Large intestine (tissue), 3 donors: ENCODE measurements around the gene PAX5. TPM values are rescaled to one million over a fixed set of nuclear protein-coding genes. Genes with fewer than 3 reads are reported as not detected.
A peak's percentile ranks its signal among the peaks of the same experiment; 100 is the strongest.

Experiments used
- DNase-seq, 2 donors: peaks; one replicate each; pipeline versions ENCODE4 v3.0.0 to v3.0.0-alpha.2; 2013
- H3K27ac ChIP-seq: one replicate; pipeline ENCODE4 v1.5.1; 2013; ENCODE audit warnings: low read length
- H3K27me3 ChIP-seq: 2 replicates; pipeline ENCODE4 v1.6.1; 2013; ENCODE audit warnings: low read length; ENCODE audit not compliant: control insufficient read depth, insufficient read depth
- H3K36me3 ChIP-seq: 2 replicates; pipeline ENCODE4 v1.6.1; 2013; ENCODE audit warnings: low read length; ENCODE audit not compliant: control insufficient read depth, insufficient read depth
- H3K4me1 ChIP-seq: one replicate; pipeline ENCODE4 v1.6.1; 2013; ENCODE audit warnings: low read length; ENCODE audit not compliant: control insufficient read depth, insufficient read depth
- H3K4me3 ChIP-seq: one replicate; pipeline ENCODE4 v1.5.1; 2013; ENCODE audit warnings: low read length
- H3K9me3 ChIP-seq: one replicate; pipeline ENCODE4 v1.6.1; 2013; ENCODE audit warnings: mild to moderate bottlenecking, low read depth, low read length, moderate library complexity; ENCODE audit not compliant: control insufficient read depth
- WGBS: methylation state at CpG from one replicate; pipeline ENCODE4 v1.1.5; 2013; ENCODE audit warnings: low lambda C conversion rate; ENCODE audit not compliant: insufficient coverage; 5-methylcytosine and 5-hydroxymethylcytosine counted together
- polyA plus RNA-seq: library from polyadenylated mRNA; unstranded; fragments of 120-200 nt; gene quantifications from one replicate; pipeline ENCODE4 v1.2.1, GENCODE V29; 2013

The PAX5 gene
- polyA plus RNA-seq, 1 donor, result 0.06 TPM

DNA sequence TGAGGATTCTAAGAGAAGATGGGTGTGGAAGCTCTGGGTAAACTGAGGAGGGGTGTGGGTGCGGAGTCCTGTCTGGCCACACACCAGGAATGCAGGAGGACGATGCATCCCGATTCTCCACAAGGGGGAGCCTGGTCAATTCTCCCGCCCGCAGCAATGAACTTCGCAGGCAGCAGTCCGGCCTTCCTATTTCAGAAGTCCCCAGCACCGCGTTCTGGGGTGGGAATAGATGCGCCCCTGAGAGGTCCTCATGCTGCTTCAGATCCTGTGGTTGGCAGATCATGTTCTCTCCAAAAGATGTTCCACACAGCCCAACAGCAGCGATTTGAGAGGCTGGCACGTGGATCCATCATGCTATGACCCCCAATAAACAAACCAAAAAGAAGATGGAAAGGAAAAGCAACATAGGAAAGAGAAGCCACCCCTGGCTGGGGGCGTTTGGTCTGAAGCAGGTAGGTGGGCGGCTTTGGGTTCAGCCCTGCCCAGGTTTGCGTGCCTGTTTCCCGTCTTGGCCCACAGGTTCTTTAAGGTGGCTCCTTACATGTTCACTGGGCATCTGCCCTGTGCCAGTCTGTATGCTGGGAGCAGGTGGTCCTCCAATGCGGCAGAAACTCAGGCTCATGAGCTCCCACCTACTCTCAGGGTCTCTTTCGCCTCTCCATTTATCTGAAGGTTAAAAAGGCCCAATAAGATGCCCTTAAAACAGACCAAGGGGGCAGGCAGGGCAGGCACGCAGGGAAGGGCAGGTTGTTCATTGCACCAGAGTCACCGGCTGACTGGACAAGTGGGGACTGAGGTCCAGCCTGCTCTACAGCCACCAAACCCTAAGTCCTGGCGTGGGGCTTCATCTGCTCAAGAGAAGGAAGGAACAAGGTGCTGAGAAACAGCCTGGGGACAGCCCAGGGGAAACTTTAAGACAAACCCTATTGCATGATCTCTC is 171.6 kb downstream of the PAX5 start:
- no peaks in the 10 kb centered on the region for H3K36me3 ChIP-seq
- no peaks in the 10 kb centered on the region for H3K9me3 ChIP-seq
- H3K4me3 ChIP-seq, result no peak overlapping the region
- H3K27ac ChIP-seq, result no peak overlapping the region
- H3K27me3 ChIP-seq, result peaks cover 85% of the 10 kb centered on the region
- H3K4me1 ChIP-seq, result peaks cover 3% of the 10 kb centered on the region
- WGBS, result no CpG with 5 or more reads among the region's 21 CpGs
- DNase-seq, result peak in 1 of 2 donors; percentile 27

DNA sequence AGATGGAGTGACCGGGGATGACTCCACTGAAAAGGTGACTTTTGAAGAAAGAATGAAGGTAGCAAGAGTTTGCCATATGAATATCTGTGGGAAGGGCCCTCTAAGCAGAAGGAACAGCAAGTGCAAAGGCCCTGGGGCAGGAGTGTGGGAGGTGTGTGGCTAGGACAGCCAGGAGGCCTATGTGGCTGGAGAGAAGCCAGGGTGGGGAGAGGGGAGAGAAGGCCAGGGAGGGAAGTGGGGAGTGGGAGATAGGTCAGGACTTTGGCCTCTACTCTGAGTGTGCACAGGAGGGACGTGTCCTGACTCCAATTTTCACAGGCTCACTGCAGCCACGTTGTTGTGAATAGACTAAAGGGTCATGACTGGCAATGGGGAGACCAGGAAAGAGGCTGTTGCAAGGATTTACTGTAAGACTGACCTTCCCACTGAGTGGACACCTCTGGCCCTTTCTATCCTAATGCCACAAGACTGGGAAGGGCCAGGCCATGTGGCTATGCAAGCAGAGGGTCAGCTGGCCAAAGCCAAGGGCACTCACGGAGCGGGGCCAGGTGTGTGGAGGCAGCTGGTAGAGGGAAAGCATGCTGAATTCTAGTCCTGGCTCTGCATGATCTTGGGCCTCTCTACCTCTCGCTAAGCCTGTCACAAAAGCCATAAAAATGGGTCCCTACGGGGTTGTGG is 172.4 kb downstream of the PAX5 start:
- Histone ChIP-seq H3K27me3 (peaks cover 85% of the 10 kb centered on the region), H3K9me3 (no peaks in the 10 kb centered on the region), H3K36me3 (no peaks in the 10 kb centered on the region), H3K27ac (no peak overlapping the region), H3K4me3 (no peak overlapping the region), H3K4me1 (no peaks in the 10 kb centered on the region)
- no peak for DNase-seq
- WGBS, result no CpG with 5 or more reads among the region's 7 CpGs

DNA sequence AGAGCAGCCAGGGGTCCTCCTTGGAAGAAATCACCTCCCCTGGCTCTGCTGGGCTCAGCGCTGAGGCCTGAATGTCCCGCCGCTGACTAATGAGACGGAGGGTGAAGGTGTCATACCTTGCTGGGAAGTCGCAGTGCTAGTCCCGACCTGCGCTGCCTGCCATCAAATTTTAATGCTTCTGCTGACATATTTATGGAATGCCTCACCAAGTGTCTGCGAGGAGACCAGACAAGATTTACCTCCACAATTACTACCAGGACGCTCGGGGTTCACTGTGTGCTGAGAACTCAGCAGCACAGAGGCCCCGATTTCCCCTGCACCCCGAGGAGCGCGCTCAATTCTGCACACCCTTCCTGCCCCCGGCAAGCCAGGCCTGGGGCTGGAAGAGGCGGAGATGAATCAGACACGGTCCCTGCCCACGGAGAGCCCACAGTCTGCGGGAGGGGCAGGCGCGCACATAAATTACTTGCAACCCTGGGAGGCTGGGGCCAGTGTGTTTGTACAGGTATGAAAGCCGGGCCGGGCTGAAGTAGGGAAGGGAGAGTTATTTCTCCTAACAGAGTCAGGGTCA is 175.2 kb downstream of the PAX5 start:
- H3K27me3 ChIP-seq, result peaks cover 82% of the 10 kb centered on the region
- DNase-seq, result no peak
- no peaks in the 10 kb centered on the region for H3K9me3 ChIP-seq
- no peaks in the 10 kb centered on the region for H3K4me1 ChIP-seq
- H3K36me3 ChIP-seq, result no peaks in the 10 kb centered on the region
- H3K4me3 ChIP-seq, result no peak overlapping the region
- H3K27ac ChIP-seq, result no peak overlapping the region
- WGBS, result no CpG with 5 or more reads among the region's 23 CpGs

DNA sequence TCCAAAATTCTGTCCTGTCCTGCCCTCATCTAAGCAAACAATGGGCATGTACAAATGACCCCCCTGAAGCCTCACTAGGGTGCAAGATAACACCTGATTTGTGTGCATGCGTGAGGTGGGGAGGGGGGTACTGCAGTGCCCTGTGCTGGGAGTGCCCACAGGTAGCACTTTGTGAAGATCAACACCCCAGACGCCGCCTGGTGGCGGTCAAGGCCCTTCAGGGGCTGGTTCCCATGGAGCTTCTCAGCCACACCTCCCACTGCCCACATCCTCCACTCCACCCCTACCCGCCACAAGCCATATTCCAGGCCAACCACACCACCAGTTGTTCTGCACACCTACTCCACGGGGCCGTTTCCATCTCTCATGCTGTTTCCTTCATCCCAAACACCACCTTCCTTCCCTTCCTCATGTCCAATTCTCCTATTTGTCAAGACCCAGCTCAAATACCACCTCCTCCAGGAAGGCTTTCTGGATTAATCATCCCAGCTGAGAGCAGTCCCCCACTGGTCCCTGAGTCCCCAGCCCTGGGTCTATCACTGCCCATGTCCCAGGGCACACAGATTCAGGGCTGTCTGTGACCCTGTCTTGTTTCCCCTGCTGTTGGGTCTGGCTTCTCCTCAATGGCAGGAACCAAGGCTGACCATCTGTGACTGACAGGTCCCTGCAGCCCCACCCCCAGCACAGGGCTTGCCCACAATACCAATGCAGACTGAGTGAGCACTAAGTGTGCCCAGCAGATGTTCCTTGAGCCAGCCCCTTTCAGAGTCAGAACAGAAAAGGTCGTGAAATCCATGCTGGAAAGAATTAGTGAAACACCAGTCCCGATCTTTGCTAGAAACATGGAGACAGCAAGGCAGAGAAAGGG is 178.4 kb downstream of the PAX5 start:
- H3K36me3 ChIP-seq, result no peaks in the 10 kb centered on the region
- no peaks in the 10 kb centered on the region for H3K9me3 ChIP-seq
- H3K27me3 ChIP-seq, result peaks cover 73% of the 10 kb centered on the region
- H3K4me1 ChIP-seq, result no peaks in the 10 kb centered on the region
- H3K4me3 ChIP-seq, result no peak overlapping the region
- WGBS, result 60% methylated on average over 2 of the region's 9 CpGs
- no peak for DNase-seq
- H3K27ac ChIP-seq, result no peak overlapping the region

GRCh38 chr9:36854751-36855150 is 179.3 kb downstream of the PAX5 start:
- H3K9me3 ChIP-seq, result no peaks in the 10 kb centered on the region
- no CpG with 5 or more reads among the region's 10 CpGs for WGBS
- no peak for DNase-seq
- no peaks in the 10 kb centered on the region for H3K4me1 ChIP-seq
- no peak overlapping the region for H3K4me3 ChIP-seq
- H3K27ac ChIP-seq, result no peak overlapping the region
- peaks cover 68% of the 10 kb centered on the region for H3K27me3 ChIP-seq
- H3K36me3 ChIP-seq, result no peaks in the 10 kb centered on the region

DNA sequence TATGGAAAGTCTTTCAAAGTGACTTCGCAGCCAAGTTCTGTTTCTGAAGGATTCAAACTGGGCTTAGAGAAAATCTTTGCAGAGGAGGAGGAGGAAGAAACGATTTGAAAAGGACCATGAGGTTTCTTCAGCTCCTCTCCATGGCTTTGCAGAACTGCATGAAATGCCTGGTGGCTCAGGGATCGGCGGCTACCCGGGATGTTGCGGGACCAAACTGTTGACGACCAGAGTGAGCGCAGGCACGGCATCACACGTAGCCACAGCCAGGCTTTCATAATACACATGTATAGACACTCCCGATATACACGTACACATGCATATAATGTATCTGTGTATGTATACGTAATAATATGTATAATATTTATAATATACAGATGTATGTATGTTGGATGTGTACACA is 180.0 kb downstream of the PAX5 start:
- Histone ChIP-seq H3K27ac (no peak overlapping the region), H3K36me3 (no peaks in the 10 kb centered on the region), H3K27me3 (peaks cover 62% of the 10 kb centered on the region), H3K4me1 (no peaks in the 10 kb centered on the region), H3K4me3 (no peak overlapping the region), H3K9me3 (no peaks in the 10 kb centered on the region)
- WGBS, result no CpG with 5 or more reads among the region's 13 CpGs
- no peak for DNase-seq

DNA sequence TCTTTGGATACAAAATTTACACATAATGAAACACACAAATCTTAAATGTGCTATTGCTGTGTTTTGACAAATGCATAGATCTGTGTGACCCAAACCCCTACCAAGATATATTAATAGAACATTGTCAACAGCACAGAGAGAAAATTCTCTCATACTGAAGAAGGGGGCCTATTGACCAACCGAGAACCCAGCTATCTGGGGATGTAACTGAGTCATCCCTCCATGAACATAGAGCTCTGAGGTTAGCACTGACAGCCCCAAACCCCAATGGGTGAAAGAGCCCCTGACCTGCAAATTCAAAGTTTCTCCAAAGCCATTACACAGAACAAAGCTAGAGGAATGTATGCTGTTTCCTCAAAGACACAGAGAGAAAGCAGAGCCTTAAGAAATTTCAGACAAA is 180.8 kb downstream of the PAX5 start:
- no peak for DNase-seq
- no CpG with 5 or more reads among the region's 1 CpG for WGBS
- no peaks in the 10 kb centered on the region for H3K4me1 ChIP-seq
- H3K4me3 ChIP-seq, result no peak overlapping the region
- H3K27ac ChIP-seq, result no peak overlapping the region
- peaks cover 62% of the 10 kb centered on the region for H3K27me3 ChIP-seq
- H3K36me3 ChIP-seq, result no peaks in the 10 kb centered on the region
- H3K9me3 ChIP-seq, result no peaks in the 10 kb centered on the region

DNA sequence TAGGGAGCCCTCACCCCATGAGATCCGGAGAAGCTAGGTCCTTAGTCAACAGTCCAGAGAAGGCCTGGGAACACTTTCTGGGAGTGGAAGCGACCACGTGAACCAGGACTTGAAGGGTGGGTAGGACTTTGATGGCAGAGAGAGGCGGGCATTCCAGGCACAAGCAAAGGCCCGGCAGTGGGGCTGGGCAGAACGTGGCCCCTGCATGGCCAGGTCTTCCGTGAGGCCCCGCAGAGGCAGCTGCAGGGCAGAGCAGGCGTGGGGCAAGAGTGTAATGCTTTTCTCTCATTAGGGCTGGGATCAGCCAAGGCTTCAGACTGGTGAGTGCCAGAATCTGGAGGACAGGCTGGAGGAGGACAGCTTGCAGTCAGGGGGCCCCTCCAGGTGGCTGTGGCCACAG is 184.1 kb downstream of the PAX5 start:
- H3K27me3 ChIP-seq, result peaks cover 52% of the 10 kb centered on the region
- DNase-seq, result no peak
- H3K4me3 ChIP-seq, result no peak overlapping the region
- no peaks in the 10 kb centered on the region for H3K9me3 ChIP-seq
- no peak overlapping the region for H3K27ac ChIP-seq
- H3K36me3 ChIP-seq, result no peaks in the 10 kb centered on the region
- WGBS, result no CpG with 5 or more reads among the region's 9 CpGs
- H3K4me1 ChIP-seq, result no peaks in the 10 kb centered on the region

- Histone ChIP-seq H3K4me1 (no peaks in the 10 kb centered on the region), H3K27ac (no peak overlapping the region), H3K4me3 (no peak overlapping the region), H3K27me3 (peaks cover 48% of the 10 kb centered on the region), H3K9me3 (no peaks in the 10 kb centered on the region), H3K36me3 (no peaks in the 10 kb centered on the region)
- no CpG with 5 or more reads among the region's 5 CpGs for WGBS
- no peak for DNase-seq
Observed at GRCh38 chr9:36848946-36849345, 185.1 kb downstream of the PAX5 start.
